Putamen (tissue), 1 donor: ENCODE results near the gene ARHGAP24.
"Not testable (repeated sequence)": the region's sequence is repeated elsewhere in the genome, so short reads cannot be mapped to it uniquely, and the experiment has no call there.

Experiments
- DNase-seq: peaks from one replicate; pipeline ENCODE4 v3.0.0-alpha.2; 2016; ENCODE audit warnings: low spot score

ARHGAP24 gene

GRCh38 chr4:85815796-85816459, 341.0 kb downstream of the ARHGAP24 start:
- DNase-seq = no peak

- DNase-seq = no peak
Observed at GRCh38 chr4:85818700-85819099, 343.8 kb downstream of the ARHGAP24 start.

DNA sequence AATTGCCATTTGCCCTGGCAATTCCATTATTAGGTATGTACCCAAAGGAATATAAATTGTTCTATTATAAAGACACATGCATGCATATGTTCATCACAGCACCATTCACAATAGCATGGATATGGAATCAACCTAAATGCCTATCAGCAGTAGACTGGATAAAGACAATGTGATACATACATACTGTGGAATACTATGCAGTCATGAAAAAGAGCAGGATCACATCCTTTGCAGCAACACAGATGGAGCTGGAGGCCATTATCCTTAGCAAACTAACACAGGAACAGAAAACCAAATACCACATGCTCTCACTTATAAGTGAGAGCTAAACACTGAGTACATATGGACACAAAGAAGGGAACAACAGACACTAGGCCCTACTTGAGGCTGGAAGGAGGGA, 345.2 kb downstream of the ARHGAP24 start:
- DNase-seq = not testable (repeated sequence)

DNA sequence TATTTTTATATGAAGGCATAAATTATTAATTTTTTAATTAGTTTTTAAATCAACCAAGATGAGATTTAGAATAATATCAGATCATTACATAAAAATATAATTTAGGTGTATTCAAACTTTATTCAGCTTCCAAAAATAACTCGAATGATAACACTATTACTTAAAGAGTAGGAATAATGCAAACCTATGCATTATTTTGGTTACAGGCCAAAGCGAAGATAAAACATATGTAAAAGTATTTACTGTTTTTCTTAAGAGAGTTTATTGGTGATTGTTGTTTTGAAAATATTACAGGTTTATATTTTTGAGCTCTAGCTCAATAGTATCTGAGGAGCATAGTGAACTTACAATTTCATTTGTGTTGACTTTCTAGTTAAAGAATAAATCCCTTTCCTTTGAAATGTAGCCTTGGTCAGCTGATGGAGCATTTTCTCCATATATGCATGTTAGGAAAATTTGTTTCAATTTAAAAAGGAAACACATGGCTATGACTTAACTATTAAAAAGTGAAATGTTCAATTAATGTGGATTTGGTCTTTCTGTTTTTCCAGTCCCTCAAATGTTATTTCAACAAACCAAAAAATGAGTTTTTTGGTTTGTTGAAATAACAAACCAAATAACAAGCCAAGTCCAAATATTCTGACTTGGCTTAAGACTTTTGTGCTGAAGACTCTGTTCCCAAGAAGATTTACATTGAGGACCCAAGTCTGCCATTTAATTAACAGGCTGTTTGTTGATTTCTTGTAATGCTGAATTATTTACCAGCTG, 346.9 kb downstream of the ARHGAP24 start:
- no peak for DNase-seq

- no peak for DNase-seq
Observed at GRCh38 chr4:85823295-85823694, 348.3 kb downstream of the ARHGAP24 start.

- no peak for DNase-seq
Observed at GRCh38 chr4:85824166-85824945, 349.4 kb downstream of the ARHGAP24 start.

DNA sequence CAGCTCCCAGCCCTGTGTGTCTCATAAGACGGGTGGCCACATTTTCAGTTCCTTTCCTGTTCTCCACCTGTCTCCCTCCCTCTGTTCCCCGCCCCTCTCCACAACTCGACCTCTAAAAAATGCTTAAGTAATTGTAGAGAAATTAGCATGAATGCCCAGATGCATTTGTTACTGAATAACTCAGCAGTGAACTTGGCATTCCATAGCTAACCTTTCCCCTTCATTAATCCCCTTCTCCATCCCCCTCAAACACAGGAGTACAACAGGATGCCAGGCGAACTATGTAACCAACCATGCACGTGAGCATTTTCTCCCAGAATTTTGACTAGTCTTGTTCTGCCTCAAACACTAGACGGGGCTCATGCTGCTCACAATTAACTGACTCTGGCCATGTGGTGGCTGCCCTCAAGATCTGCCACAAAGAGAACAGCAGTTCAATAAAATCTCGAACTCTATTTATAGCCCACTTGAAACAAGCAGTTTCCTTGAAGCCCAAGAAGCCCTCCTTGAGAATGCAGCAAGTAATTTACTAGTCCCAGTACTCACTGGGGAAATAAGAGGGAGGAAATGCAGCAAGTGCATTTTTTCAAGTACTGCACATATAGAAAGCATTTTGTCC, 351.2 kb downstream of the ARHGAP24 start:
- peak; percentile 30 for DNase-seq

- DNase-seq = no peak
Observed at GRCh38 chr4:85828027-85828890, 353.3 kb downstream of the ARHGAP24 start.

- DNase-seq = no peak
Observed at GRCh38 chr4:85829276-85830051, 354.5 kb downstream of the ARHGAP24 start.

GRCh38 chr4:85831647-85832046, 356.7 kb downstream of the ARHGAP24 start:
- DNase-seq = no peak

- no peak for DNase-seq
Observed at GRCh38 chr4:85833302-85833701, 358.4 kb downstream of the ARHGAP24 start.

DNA sequence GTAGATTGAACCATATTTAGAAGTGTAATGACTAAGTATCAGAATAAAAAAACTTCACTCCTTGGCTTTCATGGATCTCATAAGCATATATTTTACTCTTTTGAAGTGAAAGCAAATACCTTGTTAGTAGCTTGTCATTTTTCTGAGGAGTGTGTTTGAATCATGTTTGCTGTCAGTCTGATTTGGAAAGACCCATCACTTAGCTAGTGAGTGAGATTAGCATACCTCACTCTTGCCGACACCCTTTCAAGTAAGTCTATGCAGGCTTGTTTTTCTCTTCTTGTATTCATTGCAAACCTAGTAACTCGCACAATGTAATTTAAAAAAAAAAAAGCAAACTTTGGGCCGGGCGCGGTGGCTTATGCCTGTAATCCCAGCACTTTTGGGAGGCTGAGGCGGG, 360.0 kb downstream of the ARHGAP24 start:
- no peak for DNase-seq

- no peak for DNase-seq
Observed at GRCh38 chr4:85836588-85837438, 361.9 kb downstream of the ARHGAP24 start.

- DNase-seq = no peak
Observed at GRCh38 chr4:85837439-85837733, 362.4 kb downstream of the ARHGAP24 start.

- not testable (repeated sequence) for DNase-seq
Observed at GRCh38 chr4:85839981-85840451, 365.1 kb downstream of the ARHGAP24 start.

DNA sequence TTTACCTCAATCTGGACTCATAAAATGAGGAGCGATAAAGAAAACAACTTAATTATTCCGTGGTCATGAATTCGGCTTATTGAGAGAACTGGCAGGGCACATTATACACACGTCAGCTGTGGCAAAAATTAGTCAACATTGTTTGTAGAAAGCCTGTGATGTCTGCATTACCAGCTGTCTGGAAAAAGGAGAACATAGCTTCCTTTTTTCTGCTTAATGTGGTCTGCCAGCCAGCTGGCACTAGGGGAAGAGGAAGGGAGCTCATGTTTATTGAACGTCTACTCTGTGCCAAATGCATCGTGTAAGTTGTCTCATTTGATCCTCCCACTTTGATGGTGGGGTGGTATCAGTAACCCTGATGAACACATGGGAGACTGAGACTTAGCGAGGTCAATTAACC, 367.6 kb downstream of the ARHGAP24 start:
- peak; percentile 82 for DNase-seq

DNA sequence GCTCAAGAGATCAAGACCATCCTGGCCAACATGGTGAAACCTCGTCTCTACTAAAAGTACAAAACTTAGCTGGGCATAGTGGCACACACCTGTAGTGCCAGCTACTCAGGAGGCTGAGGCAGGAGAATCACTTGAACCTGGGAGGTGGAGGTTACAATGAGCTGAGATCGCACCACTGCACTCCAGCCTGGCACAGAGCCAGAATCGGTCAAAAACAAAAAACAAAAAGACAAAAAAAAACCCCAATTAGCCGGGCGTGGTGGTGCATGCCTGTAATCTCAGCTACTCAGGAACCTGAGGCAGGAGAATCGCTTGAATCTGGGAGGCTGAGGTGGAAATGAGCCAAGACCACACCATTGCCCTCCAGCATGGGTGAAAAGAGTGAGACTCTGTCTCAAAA, 378.8 kb downstream of the ARHGAP24 start:
- DNase-seq = not testable (repeated sequence)

DNA sequence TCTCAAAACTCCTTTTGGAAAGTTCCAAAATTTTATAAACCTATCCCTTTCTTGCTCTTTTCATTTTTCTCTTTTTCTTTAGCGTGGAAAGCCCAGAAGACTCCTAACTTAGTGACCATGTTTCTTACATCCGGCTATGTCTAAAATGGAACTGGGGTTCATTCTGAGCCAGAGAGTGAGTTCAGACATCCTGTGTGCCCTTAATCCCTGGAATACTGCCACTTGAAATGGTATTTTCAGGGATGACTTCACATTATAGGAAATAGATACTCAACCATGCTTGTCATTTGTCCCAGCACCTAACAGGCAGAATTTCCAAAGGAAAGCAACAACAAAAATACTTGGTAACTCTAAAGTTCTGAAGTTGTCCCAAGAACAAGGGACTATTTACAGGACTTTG, 379.6 kb downstream of the ARHGAP24 start:
- no peak for DNase-seq

GRCh38 chr4:85860066-85860740, 385.3 kb downstream of the ARHGAP24 start:
- no peak for DNase-seq
